ENCODE measurements around the gene IKBIP.

IKBIP gene

GRCh38 chr12:98684199-98684598, 39.6 kb upstream of the IKBIP start:
- no peak overlapping the region for H3K9ac ChIP-seq (ENCODE audit: low read length)
- H3K9me3 ChIP-seq (replicated peaks; ENCODE audit: insufficient read depth, low read length), result no peaks in the 10 kb centered on the region
- TF ChIP-seq, protein P1, sequence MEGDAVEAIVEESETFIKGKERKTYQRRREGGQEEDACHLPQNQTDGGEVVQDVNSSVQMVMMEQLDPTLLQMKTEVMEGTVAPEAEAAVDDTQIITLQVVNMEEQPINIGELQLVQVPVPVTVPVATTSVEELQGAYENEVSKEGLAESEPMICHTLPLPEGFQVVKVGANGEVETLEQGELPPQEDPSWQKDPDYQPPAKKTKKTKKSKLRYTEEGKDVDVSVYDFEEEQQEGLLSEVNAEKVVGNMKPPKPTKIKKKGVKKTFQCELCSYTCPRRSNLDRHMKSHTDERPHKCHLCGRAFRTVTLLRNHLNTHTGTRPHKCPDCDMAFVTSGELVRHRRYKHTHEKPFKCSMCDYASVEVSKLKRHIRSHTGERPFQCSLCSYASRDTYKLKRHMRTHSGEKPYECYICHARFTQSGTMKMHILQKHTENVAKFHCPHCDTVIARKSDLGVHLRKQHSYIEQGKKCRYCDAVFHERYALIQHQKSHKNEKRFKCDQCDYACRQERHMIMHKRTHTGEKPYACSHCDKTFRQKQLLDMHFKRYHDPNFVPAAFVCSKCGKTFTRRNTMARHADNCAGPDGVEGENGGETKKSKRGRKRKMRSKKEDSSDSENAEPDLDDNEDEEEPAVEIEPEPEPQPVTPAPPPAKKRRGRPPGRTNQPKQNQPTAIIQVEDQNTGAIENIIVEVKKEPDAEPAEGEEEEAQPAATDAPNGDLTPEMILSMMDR (IDR thresholded peaks at IDR 0.05; ENCODE audit: low read length), result no peak
- no peak for TF ChIP-seq EZH2 (optimal IDR thresholded peaks at IDR 0.05; ENCODE audit: low read depth, low read length)
- TF ChIP-seq EZH2phosphoT487 (IDR thresholded peaks at IDR 0.05; ENCODE audit: low read length), result no peak
- H3K79me2 ChIP-seq (ENCODE audit: low read length), result no peaks in the 10 kb centered on the region
- no peaks in the 10 kb centered on the region for H3K4me1 ChIP-seq (ENCODE audit: low read length)
- H3K27ac ChIP-seq (ENCODE audit: low read length), result no peak overlapping the region
- H4K20me1 ChIP-seq (ENCODE audit: insufficient read depth, low read length), result no peaks in the 10 kb centered on the region
- H2AFZ ChIP-seq (ENCODE audit: low read length), result no peak overlapping the region
- no peak for DNase-seq
- no peak overlapping the region for H3K4me3 ChIP-seq (ENCODE audit: low read length)
- H3K9me2 ChIP-seq (replicated peaks; ENCODE audit: insufficient read depth, low read length), result no peaks in the 10 kb centered on the region
- no peak overlapping the region for H3K4me2 ChIP-seq (ENCODE audit: low read depth, low read length)
- H3F3A ChIP-seq (ENCODE audit: insufficient read depth, low read length), result no peaks in the 10 kb centered on the region
- no peaks in the 10 kb centered on the region for H3K36me3 ChIP-seq (replicated peaks; ENCODE audit: insufficient read depth, low read length)
- no peaks in the 10 kb centered on the region for H3K27me3 ChIP-seq (replicated peaks; ENCODE audit: insufficient read depth, low read length)

DNA sequence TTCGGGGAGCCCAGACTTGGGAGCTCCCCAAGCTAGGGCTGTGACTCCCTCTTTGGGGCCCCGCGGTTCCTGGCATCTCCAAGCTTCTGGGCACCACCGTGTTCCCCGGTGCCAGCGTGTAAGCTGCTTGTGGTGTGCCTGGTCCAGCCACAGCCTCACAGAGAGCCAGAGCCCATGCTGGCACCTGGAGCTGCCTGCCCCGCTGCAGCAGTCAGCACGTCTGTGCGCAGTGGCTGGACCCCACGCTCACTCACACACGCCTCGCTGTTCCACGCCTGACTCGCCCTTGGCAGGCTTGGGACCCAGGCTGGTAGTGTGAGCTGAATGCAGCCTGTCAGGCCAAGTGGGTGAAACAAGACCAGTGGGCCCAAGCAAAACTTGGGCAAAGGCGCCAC, 35.0 kb upstream of the IKBIP start:
- Histone ChIP-seq H3K9ac (ENCODE audit: low read length) (no peak overlapping the region), H3K27ac (ENCODE audit: low read length) (no peak overlapping the region), H3K4me3 (ENCODE audit: low read length) (no peak overlapping the region), H3K79me2 (ENCODE audit: low read length) (no peaks in the 10 kb centered on the region), H3K4me1 (ENCODE audit: low read length) (no peaks in the 10 kb centered on the region), H3F3A (ENCODE audit: insufficient read depth, low read length) (no peaks in the 10 kb centered on the region), H4K20me1 (ENCODE audit: insufficient read depth, low read length) (no peaks in the 10 kb centered on the region), H3K4me2 (ENCODE audit: low read depth, low read length) (no peak overlapping the region), H3K36me3 (replicated peaks; ENCODE audit: insufficient read depth, low read length) (no peaks in the 10 kb centered on the region), H2AFZ (ENCODE audit: low read length) (no peak overlapping the region), H3K27me3 (replicated peaks; ENCODE audit: insufficient read depth, low read length) (no peaks in the 10 kb centered on the region), H3K9me2 (replicated peaks; ENCODE audit: insufficient read depth, low read length) (no peaks in the 10 kb centered on the region), H3K9me3 (replicated peaks; ENCODE audit: insufficient read depth, low read length) (no peaks in the 10 kb centered on the region)
- no peak for DNase-seq
- TF ChIP-seq EZH2 (optimal IDR thresholded peaks at IDR 0.05; ENCODE audit: low read depth, low read length), result no peak
- TF ChIP-seq, protein P1 (IDR thresholded peaks at IDR 0.05; ENCODE audit: low read length), result no peak
- TF ChIP-seq EZH2phosphoT487 (IDR thresholded peaks at IDR 0.05; ENCODE audit: low read length), result no peak

GRCh38 chr12:98678946-98679610, 34.5 kb upstream of the IKBIP start:
- Histone ChIP-seq H2AFZ (ENCODE audit: low read length) (no peak overlapping the region), H3K4me2 (ENCODE audit: low read depth, low read length) (no peak overlapping the region), H3K4me1 (ENCODE audit: low read length) (no peaks in the 10 kb centered on the region), H3K36me3 (replicated peaks; ENCODE audit: insufficient read depth, low read length) (no peaks in the 10 kb centered on the region), H3F3A (ENCODE audit: insufficient read depth, low read length) (no peaks in the 10 kb centered on the region), H3K79me2 (ENCODE audit: low read length) (no peaks in the 10 kb centered on the region), H3K27me3 (replicated peaks; ENCODE audit: insufficient read depth, low read length) (no peaks in the 10 kb centered on the region), H3K27ac (ENCODE audit: low read length) (no peak overlapping the region), H3K9me2 (replicated peaks; ENCODE audit: insufficient read depth, low read length) (no peaks in the 10 kb centered on the region), H4K20me1 (ENCODE audit: insufficient read depth, low read length) (no peaks in the 10 kb centered on the region), H3K4me3 (ENCODE audit: low read length) (no peak overlapping the region), H3K9ac (ENCODE audit: low read length) (no peak overlapping the region), H3K9me3 (replicated peaks; ENCODE audit: insufficient read depth, low read length) (no peaks in the 10 kb centered on the region)
- DNase-seq, result no peak
- TF ChIP-seq, protein P1 (IDR thresholded peaks at IDR 0.05; ENCODE audit: low read length), result no peak
- TF ChIP-seq EZH2phosphoT487 (IDR thresholded peaks at IDR 0.05; ENCODE audit: low read length) (no peak), EZH2 (optimal IDR thresholded peaks at IDR 0.05; ENCODE audit: low read depth, low read length) (no peak)
